HG03095 (cell line): ENCODE measurements around the gene KPNB1.
"Not testable (repeated sequence)": the region's sequence is repeated elsewhere in the genome, so short reads cannot be mapped to it uniquely, and the experiment has no call there.

Source experiments
- ATAC-seq: cut with Tn5 transposase; IDR thresholded peaks from one replicate; pipeline ENCODE4 v1.9.1; 2021; ENCODE audit warnings: moderate library complexity; ENCODE audit not compliant: unreplicated experiment

Gene KPNB1

GRCh38 chr17:47676510-47677165 lies 26.9 kb downstream of the KPNB1 start:
- ATAC-seq: no peak

DNA sequence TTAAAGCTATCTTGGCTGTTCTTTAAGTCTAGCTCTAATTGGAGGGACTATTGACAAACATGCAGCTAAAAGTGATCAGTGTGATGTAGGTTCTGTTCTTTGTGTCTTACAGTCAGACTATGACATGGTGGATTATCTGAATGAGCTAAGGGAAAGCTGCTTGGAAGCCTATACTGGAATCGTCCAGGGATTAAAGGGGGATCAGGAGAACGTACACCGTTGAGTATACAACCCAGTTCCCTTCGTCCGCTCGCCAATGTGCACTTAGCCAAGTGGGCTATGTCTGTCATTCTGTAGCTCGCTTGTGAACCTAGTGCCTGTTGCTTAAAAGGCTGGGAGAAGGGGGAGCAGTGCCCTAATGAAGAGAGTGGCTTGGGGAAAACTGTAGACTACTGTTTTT lies 28.5 kb downstream of the KPNB1 start:
- ATAC-seq: no peak

- no peak for ATAC-seq
These were observed 32.4 kb downstream of the KPNB1 start for GRCh38 chr17:47682138-47682537.

DNA sequence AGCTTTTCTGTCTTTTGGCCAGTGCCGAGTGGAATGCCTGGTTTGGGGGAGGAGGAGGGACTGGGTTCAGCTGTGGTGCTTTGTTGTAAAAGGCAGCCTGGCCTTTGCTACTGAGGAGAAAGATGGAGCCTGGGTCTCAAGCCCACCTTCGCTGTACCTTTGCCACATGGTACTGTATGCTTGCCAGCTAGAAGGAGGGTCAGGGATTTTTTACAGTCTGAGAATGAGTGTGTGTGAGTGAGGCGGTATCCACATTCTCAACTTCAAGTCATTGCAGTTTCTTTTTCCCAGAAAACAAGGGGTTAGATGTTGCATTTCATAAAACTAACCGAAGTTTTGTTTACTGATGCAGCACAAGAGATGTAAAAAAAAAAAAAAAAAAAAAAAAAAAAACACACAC lies 33.0 kb downstream of the KPNB1 start:
- not testable (repeated sequence) for ATAC-seq

DNA sequence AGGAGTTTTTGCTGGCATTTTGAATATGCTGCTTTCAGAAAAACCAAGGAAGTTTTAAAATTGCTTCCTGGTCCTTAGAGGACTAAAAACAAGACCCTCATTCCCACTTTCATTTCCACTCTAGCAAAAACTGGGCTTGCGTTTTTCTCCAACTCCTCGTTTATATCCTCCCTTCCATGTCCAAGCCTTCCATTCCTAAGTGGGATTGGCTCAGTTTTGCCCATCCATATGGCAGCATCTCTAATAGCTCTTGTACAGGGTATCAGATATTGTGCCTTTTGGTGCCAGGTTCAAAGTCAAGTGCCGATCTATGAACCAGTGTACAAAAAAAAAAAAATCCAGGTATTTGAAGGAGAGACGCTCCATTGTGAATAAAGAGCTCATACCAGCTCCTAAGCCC lies 34.3 kb downstream of the KPNB1 start:
- no peak for ATAC-seq

GRCh38 chr17:47684535-47685193 lies 34.9 kb downstream of the KPNB1 start:
- ATAC-seq: no peak

GRCh38 chr17:47685556-47686275 lies 36.0 kb downstream of the KPNB1 start:
- ATAC-seq: no peak

- no peak for ATAC-seq
These were observed 36.5 kb downstream of the KPNB1 start for GRCh38 chr17:47686276-47686635.

- no peak for ATAC-seq
These were observed 37.1 kb downstream of the KPNB1 start for GRCh38 chr17:47686664-47687327.

DNA sequence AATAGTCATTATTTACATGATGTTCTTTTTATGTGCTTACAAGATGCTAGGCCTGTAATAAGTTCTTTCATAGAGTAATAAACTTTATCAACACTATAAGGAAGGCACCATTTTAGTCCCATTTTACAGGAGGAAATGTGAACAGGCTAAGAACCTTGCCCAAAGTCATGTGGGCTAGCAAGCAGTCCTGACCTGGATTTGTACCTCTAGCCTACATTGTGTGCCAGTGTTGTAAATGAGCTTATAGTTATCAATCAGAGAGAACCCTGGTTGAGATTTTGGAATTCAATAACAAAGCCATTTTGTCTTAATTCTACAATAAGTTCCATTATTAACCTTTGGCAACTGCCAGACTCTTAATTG lies 37.6 kb downstream of the KPNB1 start:
- no peak for ATAC-seq

GRCh38 chr17:47687748-47688147 lies 38.0 kb downstream of the KPNB1 start:
- ATAC-seq: no peak

DNA sequence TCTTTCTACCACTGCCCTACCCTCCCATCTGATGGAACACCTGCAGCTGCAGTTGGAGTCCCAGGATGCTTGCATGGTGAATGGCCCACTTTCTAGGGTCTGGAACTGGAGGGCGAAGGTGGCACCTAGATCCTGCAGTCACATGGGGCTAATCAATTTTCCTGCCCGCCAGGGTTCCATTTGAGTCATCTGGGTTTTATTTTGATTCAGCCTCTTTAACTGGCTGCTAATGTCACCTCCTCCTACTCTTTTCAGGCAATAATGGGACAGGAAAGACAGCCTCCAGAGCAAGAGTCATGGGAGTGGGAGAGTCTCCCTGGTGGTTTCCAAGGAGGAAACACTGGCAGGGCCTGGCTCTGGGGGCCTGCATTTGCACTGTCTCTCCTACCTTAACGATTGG lies 40.4 kb downstream of the KPNB1 start:
- ATAC-seq: no peak

- ATAC-seq: no peak
These were observed 42.6 kb downstream of the KPNB1 start for GRCh38 chr17:47692137-47692894.

- ATAC-seq: no peak
These were observed 43.4 kb downstream of the KPNB1 start for GRCh38 chr17:47692895-47693730.

GRCh38 chr17:47693731-47694580 lies 44.2 kb downstream of the KPNB1 start, which contains the start of gene TBKBP1:
TSS of gene TBKBP1 (plus strand) at chr17:47694161. CDS start at chr17:47696113, 1,952 bp downstream.
- ATAC-seq: no peak

GRCh38 chr17:47694581-47695428 lies 45.1 kb downstream of the KPNB1 start:
- ATAC-seq: no peak

- ATAC-seq: no peak
These were observed 46.0 kb downstream of the KPNB1 start for GRCh38 chr17:47695429-47696376.
